ACHN (cell line): ENCODE measurements around the gene NPAS3.

ENCODE experiments used
- DNase-seq: peaks from one replicate; pipeline ENCODE4 v3.0.0-alpha.2; 2015
- in situ Hi-C: cut with HindIII; loops from 2 replicates; pipeline ENCODE4 v1.10.0; 2017; ENCODE audit warnings: low sequenced_read_pairs, low pct_ligation_motif_present, low pct_unique_long_range_greater_than_20kb

Gene NPAS3

DNA sequence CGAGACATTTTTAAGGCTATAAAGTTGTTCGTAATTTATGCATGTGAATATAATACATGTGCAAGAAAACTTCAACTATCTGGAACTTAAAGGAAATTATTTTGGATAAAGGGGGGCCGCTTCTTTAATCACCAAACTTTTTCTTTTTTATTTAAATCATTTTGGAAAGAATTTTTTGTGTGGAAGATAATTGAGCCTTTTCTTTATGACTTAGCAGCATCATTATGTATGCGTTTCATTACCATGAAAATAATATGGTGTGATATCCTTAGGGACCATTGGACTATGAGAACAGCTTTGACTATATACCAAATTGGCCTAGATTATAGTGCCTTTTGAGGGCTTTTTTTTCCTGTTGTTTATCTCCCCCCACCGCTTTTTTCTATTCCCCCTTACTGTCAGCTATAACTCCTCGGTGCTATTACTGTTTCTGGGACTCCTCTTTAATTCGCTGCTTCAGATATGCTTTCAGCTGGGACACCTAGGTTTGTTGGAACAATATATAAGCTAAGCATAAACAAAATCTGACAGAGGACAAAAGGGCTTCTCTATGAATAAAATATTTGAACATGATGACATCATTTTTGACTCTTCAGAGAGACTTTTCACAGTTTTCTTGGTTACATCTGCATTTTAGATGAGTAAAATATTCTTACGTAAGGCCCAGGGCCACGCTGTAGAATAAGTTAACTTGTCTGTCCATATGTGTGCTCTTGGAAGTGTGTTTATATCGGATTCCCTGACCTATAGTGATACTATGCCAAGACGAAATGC is 392.7 kb downstream of the NPAS3 start:
- no peak for DNase-seq
- in situ Hi-C loops: no loop called here

DNA sequence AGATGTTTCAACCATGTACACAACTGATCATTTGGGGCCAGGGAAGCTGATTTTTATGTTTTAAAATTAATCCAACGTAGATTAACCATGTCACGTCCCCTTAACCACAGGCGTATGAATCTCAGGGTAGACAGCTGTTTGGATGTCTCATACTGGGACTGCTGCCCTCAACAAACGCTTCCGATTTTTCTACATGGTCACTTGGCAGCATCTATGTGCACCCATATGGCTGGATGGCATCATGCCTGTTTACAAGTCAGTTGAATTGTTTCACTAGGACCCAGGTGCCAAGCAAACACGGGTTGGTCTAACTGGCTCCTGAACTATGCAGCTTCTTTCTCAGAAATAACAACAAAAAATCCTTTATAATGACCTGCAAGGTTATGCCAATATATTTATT is 393.8 kb downstream of the NPAS3 start:
- in situ Hi-C loops: no loop called here
- no peak for DNase-seq

DNA sequence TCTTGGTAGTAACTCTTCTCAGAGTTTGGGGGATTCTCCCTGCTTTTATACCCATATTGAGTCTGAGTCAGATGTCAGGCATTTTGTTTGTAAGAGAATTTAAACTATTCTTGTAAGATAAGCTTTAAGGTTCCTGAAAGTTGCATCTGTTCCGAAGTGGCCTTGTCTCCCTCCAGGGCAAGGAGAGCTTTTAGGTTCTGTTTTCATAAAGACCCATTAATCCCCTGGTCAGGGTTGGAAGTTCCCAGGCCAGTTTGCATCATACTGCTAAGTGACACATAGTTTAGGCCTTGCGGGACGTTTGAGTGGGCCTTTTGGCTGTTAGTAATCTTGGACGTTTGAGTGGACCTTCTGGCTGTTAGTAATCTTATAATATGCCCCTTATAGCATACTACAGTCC is 396.7 kb downstream of the NPAS3 start:
- in situ Hi-C loops: no loop called here
- no peak for DNase-seq

DNA sequence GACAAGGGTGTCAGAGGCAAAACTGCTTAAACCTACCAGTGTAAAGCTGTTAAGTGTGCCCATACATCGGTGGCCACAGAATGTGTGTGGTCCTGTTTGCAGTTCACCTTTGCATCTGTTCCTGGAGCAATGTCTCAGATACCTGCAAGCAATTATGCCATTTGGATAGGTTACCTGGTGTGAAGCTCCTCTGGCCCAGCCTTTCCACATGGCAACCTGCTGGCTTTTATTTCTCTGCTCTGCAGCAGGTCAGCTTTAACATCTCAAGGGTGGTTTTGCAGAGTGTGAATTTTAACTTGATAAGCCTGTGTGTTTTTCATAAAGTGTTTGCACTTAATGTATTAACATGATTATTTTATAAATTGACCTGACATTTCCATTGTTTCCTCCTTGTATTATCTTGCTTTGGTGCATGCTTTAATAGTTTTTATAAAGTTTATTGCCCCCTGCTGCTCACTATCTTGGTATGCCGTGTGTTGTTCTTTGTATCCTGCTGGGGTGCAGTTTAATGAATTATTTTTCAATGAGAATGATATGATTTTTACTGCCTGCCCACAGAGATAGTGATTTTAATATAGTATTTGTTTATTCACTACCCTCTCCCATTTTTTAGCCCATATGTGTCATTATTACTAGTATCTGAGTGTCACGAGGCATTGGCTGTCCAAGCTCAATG is 403.8 kb downstream of the NPAS3 start:
- in situ Hi-C loops: no loop called here
- DNase-seq: no peak

DNA sequence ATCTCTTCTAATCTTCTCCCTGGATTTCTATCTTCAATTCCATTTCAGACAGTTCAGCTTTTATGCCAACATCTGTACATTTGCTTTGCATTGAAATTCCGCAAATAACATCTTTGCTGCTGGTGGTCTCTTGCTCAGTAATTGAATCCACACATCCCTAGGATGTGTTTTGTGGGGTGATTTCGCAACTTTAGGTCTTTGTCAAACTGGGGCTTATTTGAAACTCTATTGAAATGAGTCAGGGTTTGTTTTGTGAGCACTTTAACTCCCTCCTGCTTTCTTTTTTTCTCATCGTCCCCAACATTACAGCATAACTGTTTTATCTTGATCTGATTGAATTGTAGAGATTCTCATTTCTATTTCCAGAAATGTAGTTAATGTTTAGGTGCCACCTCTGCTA is 404.3 kb downstream of the NPAS3 start:
- DNase-seq: no peak
- in situ Hi-C loops: no loop called here

DNA sequence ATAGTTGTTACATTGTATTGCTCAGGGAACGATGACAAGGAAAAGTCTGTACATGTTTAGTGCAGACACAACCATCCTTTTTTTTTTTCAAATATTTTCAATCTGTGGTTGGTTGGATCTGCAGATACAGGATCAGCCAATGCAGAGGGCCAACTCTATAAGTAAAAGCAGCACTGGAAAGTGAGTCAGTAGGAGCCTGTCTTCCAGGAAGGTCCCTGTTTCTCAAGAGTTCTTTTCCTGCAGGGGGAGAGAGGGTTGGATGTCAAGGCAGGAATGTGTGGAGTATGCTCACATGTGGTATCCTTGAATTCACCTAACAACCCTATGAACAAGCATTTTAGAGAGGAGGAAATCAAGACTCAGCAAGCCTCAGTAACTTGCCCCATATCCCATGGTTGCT is 409.1 kb downstream of the NPAS3 start:
- DNase-seq: no peak
- in situ Hi-C loops: no loop called here

DNA sequence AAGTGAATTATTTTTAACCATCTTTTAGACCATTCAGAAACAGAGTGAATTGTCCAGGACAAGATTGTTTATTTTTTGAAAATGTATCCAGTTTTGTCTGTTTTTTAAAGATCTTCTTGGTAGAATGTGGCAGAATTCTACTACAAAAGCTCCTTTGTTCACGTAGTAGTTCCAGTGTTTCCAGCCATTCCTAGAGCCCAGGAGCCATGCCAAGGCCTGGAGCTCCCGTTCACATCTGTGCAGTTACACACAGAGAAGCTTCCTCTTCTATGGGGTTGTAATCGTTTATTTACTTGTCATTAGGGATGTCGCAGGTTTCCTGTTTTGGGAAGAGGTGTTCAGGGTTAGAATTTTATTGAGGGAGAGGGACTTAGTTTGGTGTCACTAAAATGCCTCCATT is 409.8 kb downstream of the NPAS3 start:
- in situ Hi-C loops: no loop called here
- no peak for DNase-seq

DNA sequence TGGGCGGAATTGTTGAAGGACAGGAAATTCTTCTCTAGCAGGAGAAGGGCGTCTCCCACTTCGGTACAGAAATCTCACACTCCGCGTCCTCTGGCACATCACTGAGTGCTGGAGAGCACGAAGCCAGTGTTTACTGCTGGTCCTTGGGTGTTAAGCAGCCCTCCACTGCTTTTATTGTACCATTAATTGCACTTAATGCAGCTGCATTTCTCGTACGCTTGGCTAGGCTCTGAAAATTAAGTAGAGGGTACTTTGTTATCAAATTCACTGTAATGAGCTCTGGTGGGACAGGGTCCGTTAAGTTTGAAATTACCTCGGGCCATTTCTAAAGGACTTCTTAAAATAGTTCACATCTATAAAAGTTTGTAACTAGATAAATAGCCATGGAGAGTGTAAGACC is 411.2 kb downstream of the NPAS3 start:
- in situ Hi-C loops: no loop called here
- no peak for DNase-seq

DNA sequence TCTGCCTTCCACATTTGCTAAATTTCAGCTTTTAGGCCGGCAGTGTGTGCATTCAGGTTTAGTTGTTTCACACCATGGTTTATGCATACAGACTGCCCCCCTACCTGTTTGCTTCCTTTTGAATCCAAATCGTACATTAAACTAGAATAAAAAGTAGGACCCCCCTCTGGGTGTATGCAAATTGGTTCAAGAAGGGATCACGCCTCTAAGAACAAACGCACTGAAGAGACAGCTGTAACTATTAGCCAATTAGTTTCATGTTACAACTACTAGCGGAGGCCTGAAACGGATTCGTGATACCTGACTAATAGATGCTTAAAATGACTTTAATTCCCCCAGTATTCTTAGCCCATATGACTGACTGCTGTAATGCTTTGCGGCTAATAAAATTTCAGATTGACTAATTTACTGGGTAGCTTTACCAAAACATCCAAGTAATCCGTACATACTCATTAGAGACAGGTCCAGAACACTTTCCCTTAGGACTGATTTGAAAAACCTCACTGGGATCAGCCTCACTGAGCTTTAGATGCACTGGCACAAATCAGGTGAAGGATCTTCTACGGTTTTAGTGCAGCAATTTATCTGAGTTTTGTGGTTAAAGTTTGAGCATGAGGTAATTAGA is 411.8 kb downstream of the NPAS3 start:
- in situ Hi-C loops: no loop called here
- DNase-seq: no peak

DNA sequence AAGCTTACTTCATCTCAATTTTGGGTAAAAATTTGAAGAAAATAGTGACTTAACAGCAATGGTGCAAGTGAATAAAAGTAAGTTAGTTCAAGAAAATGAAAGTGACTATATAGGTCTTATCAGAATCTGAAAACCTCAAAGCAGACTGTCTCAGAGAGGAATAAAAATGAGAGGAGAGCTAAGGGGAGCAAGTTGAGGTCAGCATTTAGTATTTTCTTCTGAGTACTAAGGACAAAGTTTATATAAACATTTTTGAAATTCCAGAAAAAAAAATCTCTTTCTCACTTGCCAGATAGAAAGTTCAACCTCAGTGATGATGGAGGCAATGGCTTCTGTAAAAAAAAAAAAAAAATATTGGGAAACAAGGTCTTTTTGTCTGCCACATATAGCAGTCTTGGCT is 414.1 kb downstream of the NPAS3 start:
- in situ Hi-C loops: no loop called here
- DNase-seq: no peak

DNA sequence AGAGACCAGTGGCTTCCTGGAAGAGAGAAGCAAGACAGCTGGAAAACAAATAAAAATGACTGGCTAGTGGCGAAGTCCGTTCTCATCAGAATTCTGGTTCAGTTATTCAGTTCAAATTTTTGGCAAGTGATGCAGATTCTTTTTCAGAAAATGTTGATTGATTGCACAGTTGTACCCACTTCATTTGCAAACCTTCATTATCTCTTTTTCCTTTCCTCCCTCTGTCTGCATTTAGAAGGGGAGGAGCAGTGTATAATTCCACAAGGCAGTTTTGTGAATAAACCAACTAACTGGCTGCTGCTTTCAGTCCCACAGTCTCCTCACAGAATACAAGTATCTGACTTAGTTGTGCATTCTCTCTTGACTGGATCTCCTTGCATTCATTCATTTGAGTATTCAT is 417.5 kb downstream of the NPAS3 start:
- no peak for DNase-seq
- in situ Hi-C loops: no loop called here

DNA sequence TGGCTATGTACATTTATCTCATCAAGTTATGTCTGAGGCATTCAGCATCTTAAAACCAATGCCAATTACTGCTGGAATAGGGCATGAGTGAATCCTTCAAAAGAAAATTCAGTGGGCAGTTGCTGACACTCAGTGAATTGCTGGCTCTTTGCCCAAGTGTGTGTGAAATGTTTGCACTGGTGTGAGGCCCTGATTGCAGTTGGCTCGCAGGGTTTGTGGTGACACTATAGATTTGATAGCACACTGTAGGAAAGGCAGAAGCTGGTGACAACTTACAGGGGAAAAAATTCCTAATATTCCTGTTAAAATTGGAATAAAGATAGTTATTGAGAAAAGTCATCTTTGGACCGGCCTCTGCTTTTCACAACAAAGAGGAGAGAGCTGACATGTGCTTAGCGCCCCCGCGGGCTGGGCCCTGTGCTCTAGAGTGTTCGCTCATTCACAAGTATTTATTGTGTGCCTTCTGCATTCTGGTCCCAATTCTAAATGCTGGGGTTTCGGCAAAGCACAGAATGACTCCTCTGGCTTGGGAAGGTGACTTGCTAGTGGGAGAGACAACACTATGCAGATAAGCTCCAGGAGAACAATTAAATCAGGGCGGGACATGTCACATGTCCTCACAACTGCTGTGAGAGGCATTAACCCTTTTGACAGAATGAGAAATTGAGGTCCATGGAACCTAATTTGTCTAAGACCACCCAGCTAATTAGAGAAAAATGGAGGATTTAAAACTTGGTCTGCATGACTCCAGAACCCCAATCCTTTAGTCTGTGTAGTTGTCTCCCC is 418.7 kb downstream of the NPAS3 start:
- in situ Hi-C loops: no loop called here

DNA sequence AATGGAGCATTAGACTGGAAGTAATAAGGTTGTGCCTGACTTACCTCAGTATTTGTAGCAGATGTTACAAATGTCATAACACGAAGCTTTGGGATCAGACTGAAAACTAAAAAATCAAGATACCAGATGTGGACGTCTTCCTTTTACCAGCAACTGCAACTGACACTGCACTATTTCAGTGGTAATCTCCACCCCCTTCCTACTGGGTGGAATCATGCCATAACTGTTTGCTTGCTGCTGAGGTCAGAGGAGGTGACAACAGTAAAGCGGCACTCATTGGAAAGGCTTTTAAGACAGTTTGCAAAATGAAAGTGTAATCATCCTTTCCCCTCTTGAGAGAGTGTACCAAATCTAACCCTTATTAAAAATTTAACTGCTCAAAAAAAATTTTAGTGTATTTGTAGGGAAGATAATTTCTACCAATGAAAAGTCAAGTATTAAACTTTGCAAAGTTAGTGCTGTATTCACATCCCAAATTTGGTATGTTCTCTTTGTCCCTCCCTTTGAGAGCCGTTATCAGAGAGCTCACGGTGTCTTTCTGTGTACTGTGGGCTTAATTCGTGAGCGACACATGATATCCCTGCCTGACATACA is 420.7 kb downstream of the NPAS3 start:
- in situ Hi-C loops: no loop called here

More for the DNA sequence above, 418.7 kb downstream of the NPAS3 start:
- DNase-seq: no peak

DNA sequence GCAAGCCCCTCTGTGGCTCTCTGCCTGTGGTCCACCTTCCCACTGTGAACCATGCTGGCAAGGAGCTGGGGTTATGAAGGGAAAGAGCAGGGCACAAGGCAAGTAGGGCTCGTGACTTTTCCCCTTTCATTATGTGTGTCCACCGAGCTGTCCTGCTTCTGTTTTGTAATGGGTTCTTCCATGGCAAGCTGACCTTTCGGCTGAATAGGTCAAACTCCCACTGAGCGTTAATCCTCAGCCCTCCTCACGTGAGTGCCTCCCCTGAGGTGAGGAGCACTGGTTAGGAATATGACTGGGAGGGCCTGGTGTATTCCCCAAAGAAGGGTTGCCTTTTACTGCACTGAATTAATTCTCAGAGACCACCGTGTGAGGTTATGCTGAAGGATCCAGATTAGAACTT is 424.3 kb downstream of the NPAS3 start:
- in situ Hi-C loops: no loop called here
- DNase-seq: no peak

More for the DNA sequence above, 420.7 kb downstream of the NPAS3 start:
- no peak for DNase-seq

DNA sequence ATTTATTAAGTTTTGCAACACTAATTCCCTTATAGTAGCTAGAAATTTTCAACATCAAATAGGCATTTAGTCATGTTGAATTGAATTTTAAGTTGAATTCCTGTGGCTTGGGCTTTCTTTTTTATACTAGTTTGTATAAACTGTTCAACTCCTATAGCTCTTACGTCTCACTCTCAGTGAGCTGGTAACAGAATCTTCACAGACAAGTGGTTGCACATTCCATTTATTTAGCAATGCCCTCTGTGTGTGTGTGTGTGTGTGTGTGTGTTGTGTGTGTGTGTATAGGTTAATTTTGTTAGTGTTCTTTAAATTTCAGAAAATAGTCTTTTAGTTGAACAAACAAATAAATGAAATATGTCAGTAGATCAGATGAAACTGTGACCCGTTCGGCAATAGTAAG is 425.0 kb downstream of the NPAS3 start:
- in situ Hi-C loops: no loop called here
- DNase-seq: no peak

DNA sequence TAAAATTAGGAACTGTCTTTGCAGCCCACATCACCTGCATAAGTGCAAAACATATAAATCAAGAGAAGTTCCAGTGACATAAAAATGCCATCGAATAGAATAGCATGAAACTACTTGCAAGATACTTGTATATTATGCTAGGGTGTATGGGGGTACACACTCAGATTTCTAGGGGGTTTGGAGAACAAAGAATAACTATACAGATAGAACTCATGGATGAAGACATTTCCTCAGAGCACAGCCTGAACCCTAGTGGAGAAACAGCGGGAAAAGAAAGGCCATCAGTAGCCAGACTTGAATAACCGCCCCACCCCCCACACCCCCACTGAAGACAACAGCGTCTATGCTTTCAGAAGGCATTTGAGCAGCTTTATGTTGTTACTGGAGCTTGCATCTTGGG is 425.8 kb downstream of the NPAS3 start:
- no peak for DNase-seq
- in situ Hi-C loops: no loop called here

DNA sequence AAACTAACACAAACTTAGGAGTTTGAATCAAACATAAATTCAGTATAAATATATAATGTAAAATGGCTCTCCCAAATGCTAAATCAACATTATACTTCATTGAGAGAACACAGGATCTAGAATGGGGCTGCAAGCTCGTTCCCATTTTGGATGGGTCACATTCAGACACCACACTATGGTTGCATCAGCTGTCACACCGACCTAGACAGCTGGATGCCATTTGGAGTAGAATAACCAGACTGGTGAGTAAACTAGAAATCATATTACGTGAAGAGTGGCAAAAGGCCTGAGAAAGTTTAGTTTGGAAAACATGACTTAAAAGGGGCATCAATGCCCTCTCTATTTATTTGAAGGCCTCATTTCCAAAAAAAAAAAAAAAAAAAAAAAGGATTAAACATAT is 430.4 kb downstream of the NPAS3 start:
- in situ Hi-C loops: no loop called here
- DNase-seq: no peak

DNA sequence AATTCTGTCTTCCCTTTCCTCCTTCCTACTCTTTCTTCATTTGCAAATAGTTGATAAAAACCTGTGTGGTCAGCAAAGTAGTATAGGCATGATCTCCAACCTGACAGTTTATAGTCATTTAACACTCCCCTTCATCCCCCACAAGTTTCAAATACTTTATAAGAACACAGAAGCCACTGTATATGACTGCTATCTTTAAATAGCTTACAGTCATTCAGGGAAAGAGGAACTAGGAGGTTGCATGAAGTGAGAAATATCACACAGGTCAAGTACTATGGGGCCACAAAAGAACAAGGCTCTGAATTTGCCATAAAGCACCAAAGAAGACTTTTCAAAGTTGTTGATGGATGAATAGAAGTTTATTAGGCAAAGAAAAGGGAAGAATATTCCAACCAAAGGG is 431.3 kb downstream of the NPAS3 start:
- no peak for DNase-seq
- in situ Hi-C loops: no loop called here

DNA sequence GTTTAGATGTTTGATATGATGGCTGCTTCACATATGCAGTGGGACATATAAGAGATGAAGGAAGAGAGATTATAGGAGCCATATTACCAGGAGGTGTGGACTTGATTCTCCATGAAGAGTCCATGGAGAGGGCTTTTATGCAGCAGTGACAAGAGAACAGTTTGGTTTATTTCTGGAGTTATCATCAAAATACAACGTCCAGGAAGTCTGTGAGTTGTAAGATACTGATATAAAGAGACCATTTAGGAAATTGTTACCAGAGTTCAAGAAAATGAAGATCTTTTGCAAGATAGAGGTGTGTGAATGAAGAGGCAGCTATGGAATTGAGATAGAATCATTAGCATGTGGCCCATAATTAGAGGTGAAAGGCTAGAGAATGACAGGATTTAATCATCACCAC is 431.7 kb downstream of the NPAS3 start:
- in situ Hi-C loops: no loop called here
- DNase-seq: no peak
